Hepatocyte (in vitro differentiated cells): Measurements from ENCODE around the gene TMEM150C. TPM values are rescaled to one million over a fixed set of nuclear protein-coding genes. Genes with fewer than 3 reads are reported as not detected.

ENCODE experiments used
- DNase-seq: peaks from one replicate; pipeline ENCODE4 v3.0.0-alpha.2; 2016; ENCODE audit warnings: low spot score
- H2AFZ ChIP-seq: fragments of 200-600 bp; sonication (generic); 2 replicates; pipeline ENCODE4 v1.6.0; 2016; ENCODE audit warnings: antibody characterized with exemption, mild to moderate bottlenecking
- H3K27ac ChIP-seq: fragments of 200-600 bp; sonication (generic); 2 replicates; pipeline ENCODE4 v1.5.1; 2016; ENCODE audit warnings: mild to moderate bottlenecking
- H3K27me3 ChIP-seq: fragments of 200-600 bp; sonication (generic); 2 replicates; pipeline ENCODE4 v1.6.1; 2016
- H3K36me3 ChIP-seq: fragments of 200-600 bp; sonication (generic); replicated peaks from 2 replicates; pipeline ENCODE4 v1.5.1; 2016; ENCODE audit warnings: low read depth; ENCODE audit not compliant: insufficient read depth
- H3K4me1 ChIP-seq: fragments of 200-600 bp; sonication (generic); 2 replicates; pipeline ENCODE4 v1.5.1; 2016; ENCODE audit warnings: mild to moderate bottlenecking, moderate library complexity; ENCODE audit not compliant: insufficient read depth
- H3K4me2 ChIP-seq: fragments of 200-600 bp; sonication (generic); 2 replicates; pipeline ENCODE4 v1.6.0; 2016
- H3K4me3 ChIP-seq: fragments of 200-600 bp; sonication (generic); 2 replicates; pipeline ENCODE4 v1.5.1; 2016; ENCODE audit warnings: mild to moderate bottlenecking
- H3K79me2 ChIP-seq: fragments of 200-600 bp; sonication (generic); 2 replicates; pipeline ENCODE4 v1.6.0; 2017; ENCODE audit warnings: mild to moderate bottlenecking
- H3K9me2 ChIP-seq: fragments of 200-600 bp; sonication (generic); replicated peaks from 2 replicates; pipeline ENCODE4 v1.6.0; 2017; ENCODE audit warnings: mild to moderate bottlenecking; ENCODE audit not compliant: insufficient read depth
- H3K9me3 ChIP-seq: fragments of 200-600 bp; sonication (generic); 2 replicates; pipeline ENCODE4 v1.5.1; 2016; ENCODE audit warnings: low read depth, mild to moderate bottlenecking
- H4K20me1 ChIP-seq: fragments of 200-600 bp; sonication (generic); 2 replicates; pipeline ENCODE4 v1.6.0; 2016; ENCODE audit warnings: mild to moderate bottlenecking; ENCODE audit not compliant: insufficient read depth, poor library complexity, severe bottlenecking
- EZH2 ChIP-seq: fragments of 200-600 bp; sonication (generic); IDR thresholded peaks from 2 replicates; pipeline ENCODE4 v1.6.1; 2016; ENCODE audit warnings: antibody characterized with exemption, mild to moderate bottlenecking, borderline replicate concordance
- EZH2phosphoT487 ChIP-seq: fragments of 200-600 bp; sonication (generic); IDR thresholded peaks from one replicate; pipeline ENCODE4 v1.6.1; 2018; ENCODE audit warnings: antibody characterized with exemption, mild to moderate bottlenecking, low read depth, moderate library complexity; ENCODE audit not compliant: unreplicated experiment, severe bottlenecking
- WGBS: methylation state at CpG from one replicate; pipeline ENCODE4 v1.1.6; 2016; ENCODE audit warnings: low lambda C conversion rate; ENCODE audit errors: missing lambda C conversion rate; 5-methylcytosine and 5-hydroxymethylcytosine counted together
- polyA plus RNA-seq: library from polyadenylated mRNA; unstranded; fragments of >200 nt; fragmentation: Nextera tagmentation; extraction: Ambion mirVana; gene quantifications from 2 replicates; pipeline ENCODE4 v1.2.1, GENCODE V29; 2016
- total RNA-seq: library from RNA; depleted of rRNA; stranded (reverse); fragments of >200 nt; gene quantifications from 2 replicates; pipeline ENCODE4 v1.2.3, GENCODE V29; 2014
- TF ChIP-seq, protein P1 (sequence below): fragments of 200-600 bp; sonication (generic); IDR thresholded peaks from 2 replicates; pipeline ENCODE4 v1.5.1; 2016; ENCODE audit warnings: antibody characterized with exemption, mild to moderate bottlenecking; ENCODE audit not compliant: poor library complexity

Gene TMEM150C
- total and polyA plus RNA-seq, 2 experiments from 2014 or later, result 3.3 to 4.5 TPM

- no peak overlapping the region for H2AFZ ChIP-seq
- TF ChIP-seq, protein P1, sequence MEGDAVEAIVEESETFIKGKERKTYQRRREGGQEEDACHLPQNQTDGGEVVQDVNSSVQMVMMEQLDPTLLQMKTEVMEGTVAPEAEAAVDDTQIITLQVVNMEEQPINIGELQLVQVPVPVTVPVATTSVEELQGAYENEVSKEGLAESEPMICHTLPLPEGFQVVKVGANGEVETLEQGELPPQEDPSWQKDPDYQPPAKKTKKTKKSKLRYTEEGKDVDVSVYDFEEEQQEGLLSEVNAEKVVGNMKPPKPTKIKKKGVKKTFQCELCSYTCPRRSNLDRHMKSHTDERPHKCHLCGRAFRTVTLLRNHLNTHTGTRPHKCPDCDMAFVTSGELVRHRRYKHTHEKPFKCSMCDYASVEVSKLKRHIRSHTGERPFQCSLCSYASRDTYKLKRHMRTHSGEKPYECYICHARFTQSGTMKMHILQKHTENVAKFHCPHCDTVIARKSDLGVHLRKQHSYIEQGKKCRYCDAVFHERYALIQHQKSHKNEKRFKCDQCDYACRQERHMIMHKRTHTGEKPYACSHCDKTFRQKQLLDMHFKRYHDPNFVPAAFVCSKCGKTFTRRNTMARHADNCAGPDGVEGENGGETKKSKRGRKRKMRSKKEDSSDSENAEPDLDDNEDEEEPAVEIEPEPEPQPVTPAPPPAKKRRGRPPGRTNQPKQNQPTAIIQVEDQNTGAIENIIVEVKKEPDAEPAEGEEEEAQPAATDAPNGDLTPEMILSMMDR, result no peak
- TF ChIP-seq EZH2phosphoT487 (no peak), EZH2 (no peak)
- DNase-seq, result no peak
These were observed 29.8 kb upstream of the TMEM150C start for GRCh38 chr4:82591592-82591991.

DNA sequence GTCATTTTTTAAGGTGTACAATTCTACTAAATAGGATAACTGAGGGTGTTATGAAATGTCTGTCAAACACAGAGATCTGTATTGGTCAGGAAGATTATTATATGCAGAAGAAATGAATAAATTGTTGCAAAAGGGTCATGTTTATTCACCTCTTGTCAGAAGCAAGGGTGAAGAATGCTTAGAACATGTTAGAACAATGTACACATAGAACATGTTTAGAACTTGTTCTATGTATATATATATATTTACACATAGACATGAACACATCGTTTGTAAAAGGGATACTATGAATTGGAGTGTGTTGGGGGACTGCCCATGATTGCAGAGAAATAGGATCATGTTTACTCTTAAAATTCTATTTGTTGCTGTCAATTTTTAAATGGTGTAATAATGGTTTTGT is 28.0 kb upstream of the TMEM150C start:
- TF ChIP-seq EZH2, result no peak
- TF ChIP-seq EZH2phosphoT487, result no peak
- TF ChIP-seq, protein P1, result no peak
- WGBS, result 80% methylated on average over 1 of the region's 1 CpG
- H3K4me1 ChIP-seq, result peaks cover 11% of the 10 kb centered on the region
- H2AFZ ChIP-seq, result no peak overlapping the region
- H3K27me3 ChIP-seq, result no peaks in the 10 kb centered on the region
- H3K9me2 ChIP-seq, result no peaks in the 10 kb centered on the region
- DNase-seq, result no peak
- no peak overlapping the region for H3K27ac ChIP-seq
- no peaks in the 10 kb centered on the region for H3K9me3 ChIP-seq
- H4K20me1 ChIP-seq, result no peaks in the 10 kb centered on the region
- no peak overlapping the region for H3K4me2 ChIP-seq
- no peak overlapping the region for H3K4me3 ChIP-seq
- H3K79me2 ChIP-seq, result no peaks in the 10 kb centered on the region
- H3K36me3 ChIP-seq, result no peaks in the 10 kb centered on the region

More at GRCh38 chr4:82591592-82591991, 29.8 kb upstream of the TMEM150C start:
- Histone ChIP-seq H3K4me1 (no peaks in the 10 kb centered on the region), H3K36me3 (no peaks in the 10 kb centered on the region), H3K27me3 (no peaks in the 10 kb centered on the region), H3K4me3 (no peak overlapping the region), H3K79me2 (no peaks in the 10 kb centered on the region), H3K27ac (no peak overlapping the region), H4K20me1 (no peaks in the 10 kb centered on the region), H3K9me3 (no peaks in the 10 kb centered on the region), H3K9me2 (no peaks in the 10 kb centered on the region), H3K4me2 (no peak overlapping the region)
- 47% methylated on average over 5 of the region's 5 CpGs for WGBS

DNA sequence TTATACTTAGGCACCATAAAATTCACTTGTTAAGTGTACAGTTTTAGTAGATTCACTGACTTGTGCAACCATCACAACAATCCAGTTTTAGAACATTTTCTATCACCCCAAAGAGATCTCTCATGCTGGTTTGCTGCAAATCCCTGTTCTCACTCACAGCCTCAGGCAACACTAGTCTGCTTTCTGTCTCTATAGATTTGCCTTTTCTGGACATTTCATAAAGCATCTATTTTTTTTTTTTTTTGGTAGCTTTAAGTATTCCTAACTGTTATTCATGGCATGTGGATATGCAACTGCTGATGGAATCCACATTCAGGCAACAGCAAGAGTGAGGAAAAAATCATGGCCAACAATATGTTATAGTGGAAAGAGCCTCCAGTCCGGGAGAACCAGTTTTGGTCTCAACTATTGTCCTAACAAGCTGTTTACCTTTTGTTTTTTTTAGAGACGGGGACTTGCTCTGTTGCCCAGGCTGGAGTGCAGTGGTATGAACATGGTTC is 27.0 kb upstream of the TMEM150C start:
- Histone ChIP-seq H3K27ac (no peak overlapping the region), H2AFZ (no peak overlapping the region), H3K4me1 (peaks cover 19% of the 10 kb centered on the region), H3K4me2 (no peak overlapping the region), H3K9me2 (no peaks in the 10 kb centered on the region), H3K79me2 (no peaks in the 10 kb centered on the region), H3K27me3 (no peaks in the 10 kb centered on the region), H4K20me1 (no peaks in the 10 kb centered on the region), H3K9me3 (no peaks in the 10 kb centered on the region), H3K36me3 (no peaks in the 10 kb centered on the region), H3K4me3 (no peak overlapping the region)
- WGBS, result 70% methylated on average over 2 of the region's 2 CpGs
- DNase-seq, result no peak
- TF ChIP-seq EZH2 (no peak), EZH2phosphoT487 (no peak)

DNA sequence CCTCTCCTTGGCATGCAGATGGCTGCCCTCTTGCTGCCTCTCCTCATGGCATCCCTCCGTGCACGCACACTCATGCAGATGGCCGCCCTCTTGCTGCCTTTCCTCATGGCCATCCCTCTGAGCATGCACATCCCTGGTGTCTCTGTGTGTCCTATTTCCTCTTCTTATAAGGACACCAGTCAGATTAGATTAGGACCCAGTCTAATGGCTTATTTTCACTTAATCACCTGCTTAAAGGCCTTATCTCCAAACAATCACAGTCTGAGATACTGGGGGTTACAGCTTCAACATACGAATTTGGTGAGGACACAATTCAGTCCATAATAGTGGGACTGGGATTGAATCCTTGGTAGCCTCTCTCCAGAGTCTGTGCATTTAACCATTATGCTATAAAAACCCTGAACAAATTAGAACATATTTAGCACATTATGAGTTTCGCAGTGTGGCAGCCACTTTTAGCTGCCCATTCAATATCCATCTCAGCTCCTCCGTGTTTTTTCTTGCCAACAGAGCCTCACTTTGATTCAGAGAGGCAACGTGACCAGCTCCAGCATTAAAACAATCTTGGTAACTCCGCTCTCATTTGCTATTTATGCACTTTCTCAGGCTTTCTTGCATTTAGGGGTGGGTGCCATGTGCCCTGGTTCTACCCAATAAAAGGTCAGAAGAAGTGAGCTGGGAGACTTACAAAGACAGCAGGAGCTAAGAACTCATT is 26.2 kb upstream of the TMEM150C start:
- Histone ChIP-seq H4K20me1 (no peaks in the 10 kb centered on the region), H3K36me3 (no peaks in the 10 kb centered on the region), H3K4me1 (peaks cover 25% of the 10 kb centered on the region), H3K9me2 (no peaks in the 10 kb centered on the region), H3K27me3 (no peaks in the 10 kb centered on the region), H3K27ac (no peak overlapping the region), H3K4me2 (no peak overlapping the region), H3K4me3 (no peak overlapping the region), H2AFZ (no peak overlapping the region), H3K79me2 (no peaks in the 10 kb centered on the region), H3K9me3 (no peaks in the 10 kb centered on the region)
- 80% methylated on average over 8 of the region's 8 CpGs for WGBS
- no peak for TF ChIP-seq EZH2
- TF ChIP-seq, protein P1, result no peak
- no peak for TF ChIP-seq EZH2phosphoT487
- DNase-seq, result no peak
